H7 (cell line): ENCODE results near the gene HES2. TPM values are rescaled to one million over a fixed set of nuclear protein-coding genes. Genes with fewer than 3 reads are reported as not detected.

Experiments
- DNase-seq: peaks from one replicate; pipeline ENCODE4 v3.0.0; 2012
- H3K27me3 ChIP-seq: 2 replicates; pipeline ENCODE4 v1.6.0; 2011; ENCODE audit warnings: mild to moderate bottlenecking, low read length; ENCODE audit not compliant: control insufficient read depth, insufficient read depth
- H3K36me3 ChIP-seq: replicated peaks from 2 replicates; pipeline ENCODE4 v1.5.1; 2011; ENCODE audit warnings: low read length; ENCODE audit not compliant: control insufficient read depth, insufficient read depth
- H3K4me3 ChIP-seq: 2 replicates; pipeline ENCODE4 v1.5.1; 2011; ENCODE audit warnings: low read depth, mild to moderate bottlenecking, control low read depth, low read length, moderate library complexity; ENCODE audit not compliant: insufficient read depth
- total RNA-seq: library from RNA; depleted of rRNA; stranded (reverse); fragments of >200 nt; shearing (Covaris generic); gene quantifications from 2 replicates; pipeline ENCODE4 v1.2.3, GENCODE V29; 2014

Gene HES2
- total RNA-seq, 1 experiment from 2014 or later, result 0.62 TPM

DNA sequence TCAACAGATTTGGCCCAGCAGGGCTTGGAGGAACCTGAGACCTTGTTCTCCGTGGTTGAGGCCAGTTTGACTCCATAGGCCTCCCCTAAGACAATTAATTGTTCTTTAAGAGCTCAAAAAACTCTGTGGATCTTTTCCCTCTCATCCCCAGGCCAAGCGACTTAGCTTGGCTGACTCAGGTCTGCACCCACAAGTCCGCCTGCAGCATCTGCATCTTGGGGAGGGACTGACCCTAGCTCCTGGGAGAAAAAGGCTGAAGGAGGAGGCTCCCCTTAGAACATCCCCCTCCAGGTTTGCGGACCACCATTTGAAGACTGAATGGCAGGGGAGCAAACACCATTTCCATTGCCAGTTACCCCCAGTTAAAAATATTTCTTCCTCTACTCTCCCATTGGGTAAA, 1.5 kb upstream of the HES2 start:
- H3K36me3 ChIP-seq, result no peaks in the 10 kb centered on the region
- H3K4me3 ChIP-seq, result no peak overlapping the region

DNA sequence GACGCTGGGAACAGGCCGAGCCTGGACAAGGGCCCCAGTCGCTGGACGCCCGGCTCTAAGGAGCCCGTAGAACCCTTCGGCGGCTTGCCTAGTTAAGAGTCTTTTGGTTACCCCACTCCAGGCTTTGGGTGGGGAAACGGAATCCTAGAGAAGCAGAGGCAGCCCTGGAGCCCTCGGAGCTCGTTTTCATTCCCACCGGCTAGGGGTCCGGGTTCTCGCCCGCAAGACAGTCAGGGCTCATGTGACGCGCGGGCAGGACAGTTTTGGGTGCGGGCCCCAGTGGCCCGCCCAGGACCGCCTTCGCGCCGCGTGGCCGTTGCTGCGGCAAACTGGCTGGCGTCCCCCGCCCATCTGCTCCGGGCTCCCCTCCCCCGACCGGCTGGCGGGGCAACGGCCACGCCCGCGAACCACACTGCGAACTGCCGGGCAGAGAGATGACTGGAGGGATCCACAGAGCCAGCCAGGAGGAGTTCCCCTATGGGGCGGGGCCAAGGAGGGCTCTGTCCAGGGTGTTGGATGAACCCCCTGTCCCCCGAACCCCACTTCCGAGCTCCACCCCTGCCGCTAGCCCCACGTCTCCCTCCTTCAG, 829 bp upstream of the HES2 start:
- peak; percentile 90 for DNase-seq
- H3K4me3 ChIP-seq, result peak overlapping the region; percentile 42; the same call in 1 of the 2 replicates
- H3K36me3 ChIP-seq, result no peaks in the 10 kb centered on the region
- H3K27me3 ChIP-seq, result peaks cover 94% of the 10 kb centered on the region

More for the DNA sequence above, 1.5 kb upstream of the HES2 start:
- DNase-seq, result peak; percentile 61
- peaks cover 94% of the 10 kb centered on the region for H3K27me3 ChIP-seq

DNA sequence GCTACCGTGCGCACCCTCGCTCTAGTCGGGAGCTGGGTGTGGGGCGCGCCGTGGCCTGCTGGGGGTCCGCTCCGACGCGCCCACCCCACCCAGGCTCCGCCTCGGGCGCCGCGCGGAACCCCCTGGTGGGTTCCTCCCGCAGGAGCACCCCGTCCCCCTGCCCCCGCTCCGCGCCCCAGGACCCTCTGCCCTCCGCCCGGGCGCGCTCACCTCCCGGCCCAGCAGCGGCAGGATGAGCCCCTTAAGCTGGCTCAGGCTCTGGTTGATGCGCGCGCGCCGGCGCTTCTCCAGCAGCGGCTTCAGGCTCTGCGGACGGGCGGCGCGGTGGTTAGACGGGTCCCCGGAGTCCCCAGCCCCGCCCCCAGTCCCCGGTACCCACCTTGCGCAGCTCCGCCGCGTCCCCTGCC, 319 bp downstream of the HES2 start:
- H3K36me3 ChIP-seq, result no peaks in the 10 kb centered on the region
- H3K4me3 ChIP-seq, result peak overlapping the region; percentile 42
- H3K27me3 ChIP-seq, result peaks cover 94% of the 10 kb centered on the region
- peak; percentile 91 for DNase-seq

DNA sequence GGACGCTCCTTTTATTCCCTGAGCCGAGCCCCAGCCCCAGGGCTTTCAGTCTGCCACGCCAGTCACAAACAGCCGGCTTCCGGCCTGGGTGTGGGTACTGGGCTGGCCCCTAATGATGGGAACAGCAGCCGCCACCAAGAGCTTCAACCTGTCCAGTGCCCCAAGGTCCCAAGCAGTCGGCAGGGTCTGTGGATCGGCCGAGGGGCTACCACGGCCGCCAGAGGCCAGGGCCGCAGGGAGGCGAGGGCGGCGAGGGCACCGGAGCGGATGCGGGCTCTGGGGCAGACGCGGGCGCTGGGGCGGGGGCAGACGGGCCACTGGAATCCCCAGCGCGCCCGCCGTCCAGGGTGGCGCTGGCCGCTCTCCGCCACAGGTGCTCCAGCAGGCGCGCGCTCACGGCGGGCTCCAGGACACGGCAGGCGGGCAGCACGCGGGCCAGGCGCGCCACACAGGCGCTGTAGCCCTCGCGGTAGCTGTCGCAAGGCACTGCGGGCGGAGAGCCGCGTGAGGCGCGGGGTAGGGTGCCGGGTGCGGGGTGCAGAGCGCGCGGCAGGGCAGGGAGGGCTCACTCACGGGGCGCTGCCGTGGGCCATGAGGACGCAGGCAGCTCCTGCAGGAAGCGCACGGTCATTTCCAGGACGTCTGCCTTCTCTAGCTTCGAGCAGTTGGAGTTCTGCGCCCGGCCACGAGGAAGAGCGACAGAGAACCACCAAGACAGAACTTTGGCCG, 887 bp downstream of the HES2 start:
- H3K27me3 ChIP-seq, result peaks cover 91% of the 10 kb centered on the region
- DNase-seq, result peak; percentile 78
- H3K4me3 ChIP-seq, result peak overlapping the region; percentile 42
- no peaks in the 10 kb centered on the region for H3K36me3 ChIP-seq

DNA sequence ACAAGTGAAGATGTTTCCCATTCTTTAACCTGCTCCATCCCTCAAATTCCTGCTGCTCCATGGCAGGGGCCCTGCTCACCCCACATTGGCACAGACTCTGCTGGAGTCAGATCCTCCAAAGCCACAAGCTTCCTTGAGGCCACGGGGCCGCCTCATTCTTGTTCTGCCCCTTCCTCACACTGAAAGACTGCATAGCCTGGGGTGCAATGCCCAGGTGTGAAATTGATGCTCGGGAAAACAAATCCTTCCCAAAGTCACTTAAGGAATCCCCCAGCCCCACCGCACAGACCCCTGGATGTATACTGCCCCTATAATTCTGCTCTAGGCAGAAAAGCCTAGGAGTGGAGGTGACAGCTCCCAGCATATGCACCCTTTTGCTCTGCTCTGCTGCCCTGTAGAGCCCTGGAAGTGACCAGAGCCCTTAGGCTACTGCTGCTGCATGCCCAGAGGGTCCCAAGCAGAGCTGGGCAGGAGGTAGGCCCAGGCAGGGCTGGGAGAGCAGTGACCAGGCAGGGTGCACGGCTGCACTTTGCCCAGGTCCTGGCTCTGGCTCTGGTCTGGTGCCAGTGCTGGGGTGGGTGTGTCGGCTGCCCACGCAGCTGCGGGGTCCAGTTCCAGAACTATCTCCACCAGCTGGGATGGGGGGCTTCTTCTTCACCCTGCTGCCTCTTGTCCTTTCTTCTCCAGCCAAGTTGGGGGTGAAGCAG, 1.6 kb downstream of the HES2 start:
- no peak overlapping the region for H3K4me3 ChIP-seq
- no peak for DNase-seq

DNA sequence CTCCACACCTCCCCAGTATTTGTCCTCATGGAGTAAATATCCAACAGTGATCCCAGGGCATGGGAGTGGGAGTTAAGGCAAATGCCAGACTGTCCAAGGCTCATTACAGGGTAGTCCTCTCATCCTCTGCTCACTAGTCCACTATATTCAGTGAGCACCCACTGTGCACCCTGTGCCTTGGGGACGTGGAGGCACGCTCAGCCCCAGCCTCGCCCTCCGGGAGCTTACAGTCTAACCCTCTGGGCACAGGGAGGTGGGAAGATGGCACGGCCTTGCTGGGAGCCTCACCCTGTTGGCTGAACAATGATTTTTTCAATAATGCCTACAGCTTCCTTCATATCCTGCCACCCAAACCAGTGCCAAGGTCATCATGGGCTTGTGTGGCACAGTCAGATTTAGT, 2.8 kb downstream of the HES2 start:
- Histone ChIP-seq H3K36me3 (no peaks in the 10 kb centered on the region), H3K27me3 (peaks cover 81% of the 10 kb centered on the region), H3K4me3 (no peak overlapping the region)
- DNase-seq, result no peak

More for the DNA sequence above, 1.6 kb downstream of the HES2 start:
- H3K27me3 ChIP-seq, result peaks cover 84% of the 10 kb centered on the region
- H3K36me3 ChIP-seq, result no peaks in the 10 kb centered on the region

DNA sequence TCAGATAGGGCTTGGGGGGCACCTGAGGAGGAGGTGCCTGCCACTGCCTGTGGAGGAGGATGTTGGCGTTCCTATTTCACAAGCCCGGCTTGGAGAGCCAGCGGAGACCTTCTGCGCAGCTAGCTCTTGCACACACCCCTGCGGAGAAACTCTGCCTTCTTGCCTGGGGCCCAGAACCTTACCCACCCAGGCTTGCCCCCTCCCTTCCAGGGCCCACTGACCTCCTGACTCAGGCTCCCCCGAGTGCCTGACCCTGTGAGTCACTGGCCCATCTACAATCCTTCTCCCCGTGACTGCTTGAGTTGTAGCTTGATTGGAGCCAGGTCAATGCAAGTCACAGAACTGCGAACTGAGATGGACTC, 3.4 kb downstream of the HES2 start:
- no peak overlapping the region for H3K4me3 ChIP-seq
- DNase-seq, result no peak
- peaks cover 75% of the 10 kb centered on the region for H3K27me3 ChIP-seq
- H3K36me3 ChIP-seq, result no peaks in the 10 kb centered on the region

DNA sequence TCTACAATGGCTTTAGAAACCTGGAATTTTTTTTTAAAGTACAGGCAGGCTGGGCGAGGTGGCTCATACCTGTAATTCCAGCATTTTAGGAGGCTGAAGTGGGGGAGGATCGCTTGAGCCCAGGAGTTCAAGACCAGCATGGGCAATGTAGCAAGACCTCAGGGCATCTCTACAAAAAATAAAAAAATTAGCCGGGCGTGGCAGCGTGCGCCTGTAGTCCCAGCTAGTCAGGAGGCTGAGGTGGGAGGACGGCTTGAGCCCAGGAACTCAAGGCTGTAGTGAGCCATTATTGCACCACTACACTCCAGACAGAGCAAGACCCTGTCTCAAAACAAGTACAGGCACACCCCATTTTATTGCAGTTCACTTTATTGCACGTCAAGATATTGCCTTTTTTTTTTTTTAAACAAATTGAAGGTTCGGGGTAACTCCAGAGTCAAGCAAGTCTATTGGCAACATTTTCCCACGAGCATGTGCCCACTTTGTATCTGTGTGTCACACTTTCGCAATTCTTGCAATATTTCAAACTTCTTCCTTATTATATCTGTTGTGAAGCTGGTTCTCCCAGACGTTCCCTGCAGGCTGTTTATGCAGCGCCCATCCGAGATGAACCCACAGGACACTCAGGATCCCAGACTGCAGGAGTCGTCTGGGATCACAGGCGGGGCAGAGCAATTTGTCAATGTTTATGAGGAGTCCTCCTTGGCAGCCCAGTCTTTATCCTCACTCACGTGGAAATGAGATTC, 4.7 kb downstream of the HES2 start:
- DNase-seq, result no peak
- Histone ChIP-seq H3K36me3 (no peaks in the 10 kb centered on the region), H3K27me3 (peaks cover 62% of the 10 kb centered on the region), H3K4me3 (no peak overlapping the region)

DNA sequence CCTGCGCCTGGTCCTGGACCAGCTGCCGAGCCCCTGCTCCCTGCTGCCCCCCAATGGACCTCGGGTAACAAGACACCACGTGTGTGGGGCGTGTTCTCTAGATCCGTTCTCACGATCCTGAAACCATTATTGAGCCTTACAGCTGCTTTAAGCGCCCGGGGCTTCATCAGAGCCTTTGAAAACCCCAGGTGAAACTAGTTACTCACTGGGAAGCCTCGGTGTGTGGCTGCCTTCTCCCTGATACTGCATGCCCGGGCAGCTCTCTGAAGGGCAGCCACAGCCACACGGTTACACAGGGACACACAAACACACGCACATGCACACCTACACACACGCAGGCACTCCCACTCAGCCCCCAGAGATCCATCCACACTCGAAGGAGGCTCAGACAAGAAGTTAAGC, 5.3 kb downstream of the HES2 start:
- Histone ChIP-seq H3K27me3 (peaks cover 56% of the 10 kb centered on the region), H3K4me3 (no peak overlapping the region), H3K36me3 (no peaks in the 10 kb centered on the region)
- DNase-seq, result peak; percentile 92

DNA sequence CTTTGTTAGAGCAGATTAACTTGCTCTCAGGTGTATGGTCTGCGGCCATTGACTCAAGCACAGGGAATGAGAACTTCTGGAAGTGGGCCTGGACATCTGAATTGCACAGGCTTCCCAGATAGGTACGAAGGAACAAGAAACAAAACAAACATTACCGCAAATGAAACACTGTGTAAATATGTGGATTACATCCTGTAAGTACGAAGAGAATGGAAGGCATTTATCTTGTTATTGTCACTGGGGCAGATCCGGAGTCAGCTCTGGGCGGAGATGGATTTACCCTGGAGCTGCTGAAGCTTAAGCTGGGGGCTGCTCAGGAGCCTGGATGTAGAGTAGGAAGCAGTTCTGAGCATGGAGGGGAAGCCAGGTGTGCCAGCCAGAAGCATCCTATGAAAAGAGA, 6.8 kb downstream of the HES2 start:
- DNase-seq, result no peak
- no peak overlapping the region for H3K4me3 ChIP-seq
- peaks cover 41% of the 10 kb centered on the region for H3K27me3 ChIP-seq
- H3K36me3 ChIP-seq, result no peaks in the 10 kb centered on the region

DNA sequence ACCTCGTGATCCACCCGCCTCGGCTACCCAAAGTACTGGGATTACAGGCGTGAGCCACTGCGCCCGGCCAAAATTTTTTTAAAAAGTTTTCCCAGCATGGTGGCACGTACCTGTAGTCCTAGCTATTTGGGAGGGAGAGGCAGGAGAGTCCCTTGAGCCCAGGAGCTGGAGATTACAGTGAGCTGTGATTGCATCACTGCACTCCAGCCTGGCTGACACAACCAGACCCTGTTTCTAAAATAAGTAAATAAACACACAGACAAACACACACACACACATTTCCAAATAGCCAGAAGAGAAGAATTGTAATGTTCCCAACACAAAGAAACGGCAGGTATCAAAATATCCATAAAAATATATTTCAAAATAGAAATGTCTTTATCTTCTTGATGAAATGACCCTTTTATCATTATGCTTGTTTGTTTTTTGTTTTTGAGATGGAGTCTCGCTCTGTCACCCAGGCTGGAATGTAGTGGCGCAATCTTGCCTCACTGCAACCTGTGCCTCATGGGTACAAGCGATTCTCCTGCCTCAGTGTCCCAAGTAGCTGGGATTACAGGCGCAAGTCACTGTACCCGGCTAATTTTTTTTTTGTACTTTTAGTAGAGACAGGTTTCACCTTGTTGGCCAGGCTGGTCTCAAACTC, 9.3 kb downstream of the HES2 start:
- H3K4me3 ChIP-seq, result no peak overlapping the region

DNA sequence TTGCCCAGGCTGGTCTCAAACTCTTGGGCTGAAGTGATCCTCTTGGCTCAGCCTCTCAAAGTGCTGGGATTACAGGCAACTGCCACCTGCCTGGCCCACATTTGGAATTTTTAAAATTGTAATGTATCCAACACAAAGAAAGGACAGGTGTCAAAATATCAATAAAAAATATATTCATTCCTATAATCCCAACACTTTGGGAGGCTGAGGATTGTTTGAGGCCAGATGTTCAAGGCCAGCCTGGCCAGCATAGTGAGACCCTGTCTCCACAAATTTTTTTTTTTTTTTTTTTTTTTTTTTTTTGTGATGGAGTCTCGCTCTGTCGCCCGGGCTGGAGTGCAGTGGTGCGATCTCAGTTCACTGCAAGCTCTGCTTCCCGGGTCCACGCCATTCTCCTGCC, 10.0 kb downstream of the HES2 start:
- H3K4me3 ChIP-seq, result no peak overlapping the region
- peaks cover 10% of the 10 kb centered on the region for H3K27me3 ChIP-seq

More for the DNA sequence above, 9.3 kb downstream of the HES2 start:
- DNase-seq, result no peak
- H3K36me3 ChIP-seq, result no peaks in the 10 kb centered on the region
- peaks cover 16% of the 10 kb centered on the region for H3K27me3 ChIP-seq

DNA sequence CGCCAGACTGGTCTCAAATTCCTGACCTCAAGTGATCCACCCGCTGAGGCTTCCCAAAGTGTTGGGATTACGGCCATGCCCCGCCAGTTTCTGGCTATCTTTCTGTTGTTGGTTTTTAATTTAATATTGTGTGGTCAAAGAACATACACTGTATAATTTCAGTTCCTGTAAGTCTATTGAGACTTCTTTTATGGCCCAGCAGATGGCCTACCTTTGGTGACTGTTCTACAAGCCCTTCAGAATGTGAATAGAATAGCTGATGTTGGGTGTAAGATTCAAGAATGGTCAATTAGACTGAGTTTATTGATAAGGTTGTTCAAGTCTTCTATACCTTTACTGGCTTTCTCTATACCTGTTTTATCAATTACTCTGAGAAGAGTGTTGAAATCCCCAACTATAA, 10.7 kb downstream of the HES2 start:
- H3K36me3 ChIP-seq, result no peaks in the 10 kb centered on the region
- peaks cover 5% of the 10 kb centered on the region; the same call in 1 of the 2 replicates for H3K27me3 ChIP-seq
- DNase-seq, result no peak
- H3K4me3 ChIP-seq, result no peak overlapping the region

More for the DNA sequence above, 10.0 kb downstream of the HES2 start:
- no peaks in the 10 kb centered on the region for H3K36me3 ChIP-seq
- no peak for DNase-seq

DNA sequence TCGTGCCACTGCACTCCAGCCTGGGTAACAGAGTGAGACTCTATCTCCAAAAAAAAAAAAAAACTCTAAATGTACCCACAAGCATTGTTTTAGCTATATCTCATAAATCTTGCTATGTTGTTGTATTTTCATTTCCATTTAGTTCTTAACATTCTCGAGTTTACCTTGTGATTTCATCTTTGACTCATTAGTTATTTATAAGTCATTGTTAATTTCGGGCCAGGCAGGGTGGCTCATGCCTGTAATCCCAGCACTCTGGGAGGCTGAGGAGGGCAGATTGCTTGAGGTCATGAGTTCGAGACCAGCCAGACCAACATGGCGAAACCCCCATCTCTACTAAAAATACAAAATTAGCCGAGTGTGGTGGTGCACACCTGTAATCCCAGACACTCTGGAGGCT, 11.7 kb downstream of the HES2 start:
- Histone ChIP-seq H3K4me3 (no peak overlapping the region), H3K36me3 (no peaks in the 10 kb centered on the region), H3K27me3 (peaks cover 3% of the 10 kb centered on the region; the same call in 1 of the 2 replicates)
- no peak for DNase-seq
